PC-9 (cell line): ENCODE results near the gene LILRB4.

Source experiments
- EZH2 ChIP-seq: fragments of 200-600 bp; sonication (generic); IDR thresholded peaks from 2 replicates; pipeline ENCODE4 v1.8.0; 2017; ENCODE audit warnings: antibody characterized with exemption, low read depth
- TF ChIP-seq, protein P1 (sequence below): fragments of 200-600 bp; sonication (generic); conservative IDR thresholded peaks from 2 replicates; pipeline ENCODE4 v1.6.1; 2017; ENCODE audit warnings: mixed run types, antibody characterized with exemption, mild to moderate bottlenecking, moderate library complexity

DNA sequence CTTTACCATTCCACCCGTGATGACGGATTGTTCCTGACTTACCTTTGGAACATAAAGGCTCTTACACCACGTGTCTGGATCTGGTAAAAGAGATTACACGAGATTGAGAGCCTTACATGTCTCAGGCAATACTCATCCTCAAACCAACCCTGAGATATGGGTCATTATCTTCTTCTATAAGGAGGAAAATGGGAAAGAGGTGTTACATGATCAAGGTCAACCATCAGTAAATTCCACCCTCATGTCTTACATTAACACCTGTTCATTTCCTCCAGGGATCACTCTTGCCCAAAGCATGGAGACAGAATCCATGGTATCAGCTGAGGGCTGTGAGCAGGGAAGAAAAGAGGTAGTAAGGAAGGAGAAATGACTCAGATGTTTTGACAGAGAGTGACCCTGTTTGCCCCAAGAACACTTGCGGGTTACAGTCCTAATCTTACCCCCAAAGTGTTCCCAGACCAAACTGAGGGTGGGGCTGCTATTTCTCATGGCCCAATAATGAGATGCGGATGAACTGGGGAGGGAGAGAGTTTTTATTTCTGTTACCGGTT lies 19.6 kb downstream of the LILRB4 start:
- TF ChIP-seq, protein P1, sequence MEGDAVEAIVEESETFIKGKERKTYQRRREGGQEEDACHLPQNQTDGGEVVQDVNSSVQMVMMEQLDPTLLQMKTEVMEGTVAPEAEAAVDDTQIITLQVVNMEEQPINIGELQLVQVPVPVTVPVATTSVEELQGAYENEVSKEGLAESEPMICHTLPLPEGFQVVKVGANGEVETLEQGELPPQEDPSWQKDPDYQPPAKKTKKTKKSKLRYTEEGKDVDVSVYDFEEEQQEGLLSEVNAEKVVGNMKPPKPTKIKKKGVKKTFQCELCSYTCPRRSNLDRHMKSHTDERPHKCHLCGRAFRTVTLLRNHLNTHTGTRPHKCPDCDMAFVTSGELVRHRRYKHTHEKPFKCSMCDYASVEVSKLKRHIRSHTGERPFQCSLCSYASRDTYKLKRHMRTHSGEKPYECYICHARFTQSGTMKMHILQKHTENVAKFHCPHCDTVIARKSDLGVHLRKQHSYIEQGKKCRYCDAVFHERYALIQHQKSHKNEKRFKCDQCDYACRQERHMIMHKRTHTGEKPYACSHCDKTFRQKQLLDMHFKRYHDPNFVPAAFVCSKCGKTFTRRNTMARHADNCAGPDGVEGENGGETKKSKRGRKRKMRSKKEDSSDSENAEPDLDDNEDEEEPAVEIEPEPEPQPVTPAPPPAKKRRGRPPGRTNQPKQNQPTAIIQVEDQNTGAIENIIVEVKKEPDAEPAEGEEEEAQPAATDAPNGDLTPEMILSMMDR, result no peak
- TF ChIP-seq EZH2, result no peak
